Type B pancreatic cell (in vitro differentiated cells): ENCODE measurements around the gene IMMP2L. TPM values are rescaled to one million over a fixed set of nuclear protein-coding genes. Genes with fewer than 3 reads are reported as not detected.

Experiments used
- DNase-seq: peaks from one replicate; pipeline ENCODE4 v3.0.0; 2021; ENCODE audit warnings: mixed read lengths; ENCODE audit not compliant: unreplicated experiment; ENCODE audit errors: extremely low spot score
- H3K27ac Mint-ChIP-seq: 2 replicates; pipeline ENCODE4 v1.8.0; 2021; ENCODE audit warnings: mild to moderate bottlenecking, mixed read lengths
- H3K27me3 Mint-ChIP-seq: 2 replicates; pipeline ENCODE4 v1.8.0; 2021; ENCODE audit warnings: mixed read lengths
- H3K36me3 Mint-ChIP-seq: 2 replicates; pipeline ENCODE4 v1.8.0; 2021; ENCODE audit warnings: mixed read lengths
- H3K4me1 Mint-ChIP-seq: one replicate; pipeline ENCODE4 v1.8.0; 2021; ENCODE audit warnings: mixed read lengths; ENCODE audit not compliant: unreplicated experiment
- H3K4me3 Mint-ChIP-seq: 2 replicates; pipeline ENCODE4 v1.8.0; 2021; ENCODE audit warnings: mild to moderate bottlenecking, mixed read lengths
- H3K9me3 Mint-ChIP-seq: 2 replicates; pipeline ENCODE4 v1.8.0; 2021; ENCODE audit warnings: mixed read lengths
- CTCF ChIP-seq: fragments of 200-600 bp; sonication (generic); conservative IDR thresholded peaks from 2 replicates; pipeline ENCODE4 v1.5.0; 2021; ENCODE audit warnings: antibody characterized with exemption, mild to moderate bottlenecking
- total RNA-seq: library from RNA; stranded (reverse); gene quantifications from 2 replicates; pipeline ENCODE4 v1.2.1, GENCODE V29; 2021; ENCODE audit warnings: low replicate concordance

Gene IMMP2L
- total RNA-seq, 1 donor from 2014 or later: 23.0 TPM

DNA sequence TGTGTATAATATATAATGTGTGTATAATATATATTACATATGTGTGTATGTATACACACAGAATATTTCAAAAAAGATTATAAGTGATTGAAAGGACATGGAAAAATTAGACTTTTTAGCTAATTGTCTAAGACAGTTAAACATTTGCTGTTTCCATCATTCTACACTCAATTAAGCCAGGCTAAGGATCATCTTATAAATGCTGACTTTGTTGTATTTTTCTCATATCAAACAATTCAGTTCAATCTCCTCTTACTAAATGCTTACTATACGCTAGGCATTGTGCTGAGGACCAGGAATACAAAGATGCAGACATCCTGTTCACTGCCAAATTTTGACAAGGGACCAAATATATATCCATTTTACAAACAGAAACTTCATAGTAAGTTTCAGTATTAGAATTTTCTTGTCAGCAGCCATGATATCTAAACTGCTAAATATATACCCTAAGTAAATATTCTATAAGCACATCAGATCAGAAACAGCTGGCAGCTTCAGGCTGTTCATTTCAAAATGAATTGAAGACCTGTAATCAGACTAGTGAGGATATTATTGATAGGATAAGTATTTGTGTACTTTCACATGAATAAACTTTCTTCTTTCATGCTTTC lies 481.7 kb downstream of the IMMP2L start:
- H3K27me3 Mint-ChIP-seq: no peaks in the 10 kb centered on the region

DNA sequence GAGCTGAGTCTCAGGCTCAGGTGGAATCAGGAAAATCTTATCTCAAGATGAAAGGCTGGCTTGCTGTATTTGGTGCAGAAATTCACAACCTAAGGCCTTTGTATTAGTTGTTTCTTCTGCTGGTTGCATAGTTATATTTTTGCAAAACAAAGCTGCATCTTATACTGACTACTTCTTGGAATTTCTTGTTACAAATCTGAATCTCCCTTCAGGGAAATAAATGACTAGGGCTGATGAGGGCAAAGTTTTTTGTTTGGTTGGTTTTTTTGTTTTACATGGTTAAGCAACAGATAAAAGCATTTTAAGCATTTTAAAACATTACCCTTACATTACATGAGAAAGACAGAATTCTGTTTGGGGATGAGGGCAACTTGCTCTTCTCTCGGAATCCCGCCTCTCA lies 485.3 kb downstream of the IMMP2L start:
- H3K4me1 Mint-ChIP-seq: peaks cover 5% of the 10 kb centered on the region
- no peaks in the 10 kb centered on the region for H3K9me3 Mint-ChIP-seq
- H3K27me3 Mint-ChIP-seq: no peaks in the 10 kb centered on the region
- no peak for DNase-seq
- H3K4me3 Mint-ChIP-seq: no peak overlapping the region
- TF ChIP-seq CTCF: no peak
- H3K27ac Mint-ChIP-seq: no peak overlapping the region
- H3K36me3 Mint-ChIP-seq: no peaks in the 10 kb centered on the region

More for the DNA sequence above, 481.7 kb downstream of the IMMP2L start:
- no peaks in the 10 kb centered on the region for H3K36me3 Mint-ChIP-seq
- H3K27ac Mint-ChIP-seq: no peak overlapping the region
- H3K4me3 Mint-ChIP-seq: no peak overlapping the region
- no peaks in the 10 kb centered on the region for H3K9me3 Mint-ChIP-seq
- no peak for DNase-seq
- TF ChIP-seq CTCF: no peak
- peaks cover 5% of the 10 kb centered on the region for H3K4me1 Mint-ChIP-seq

DNA sequence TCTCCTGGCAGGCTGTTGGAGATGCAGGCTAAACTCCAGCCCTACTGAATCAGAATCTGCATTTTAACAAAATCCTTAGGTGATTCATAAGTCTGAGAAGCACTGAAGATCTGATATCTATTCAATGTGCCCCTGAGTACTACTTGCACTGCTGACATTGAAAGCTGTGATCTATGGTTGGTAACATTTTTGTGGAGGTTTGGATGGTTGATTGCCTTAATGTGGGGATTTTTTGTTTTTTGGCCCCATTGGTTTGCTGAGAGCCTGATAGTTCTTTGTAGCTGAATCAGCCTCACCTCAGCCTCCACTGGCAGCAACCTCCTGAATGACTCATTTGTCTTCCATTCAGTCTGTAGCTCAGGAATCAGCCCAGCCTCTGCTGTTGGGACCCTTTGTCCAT lies 486.1 kb downstream of the IMMP2L start:
- Mint-ChIP-seq H3K4me3 (no peak overlapping the region), H3K9me3 (no peaks in the 10 kb centered on the region), H3K4me1 (peaks cover 9% of the 10 kb centered on the region), H3K27me3 (no peaks in the 10 kb centered on the region), H3K27ac (no peak overlapping the region), H3K36me3 (no peaks in the 10 kb centered on the region)
- no peak for DNase-seq
- no peak for TF ChIP-seq CTCF

DNA sequence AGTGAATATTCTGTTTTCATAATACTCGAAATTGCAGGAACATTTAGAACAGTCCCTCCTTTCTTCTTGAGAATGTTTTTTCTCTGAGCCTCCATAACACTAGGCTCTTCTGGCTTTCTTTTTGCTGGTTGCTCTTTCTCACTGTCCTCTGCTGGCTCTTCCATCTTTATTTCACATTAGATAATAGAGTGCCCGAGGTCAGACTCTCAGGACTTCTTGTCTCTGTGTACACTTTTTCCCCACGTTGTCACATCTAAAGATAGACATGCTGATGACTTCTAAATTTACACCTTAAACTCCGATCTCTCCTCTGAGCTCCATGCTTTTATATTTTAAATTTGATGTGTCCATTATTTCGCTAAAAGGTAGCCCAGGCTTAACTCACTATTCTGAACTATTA lies 486.8 kb downstream of the IMMP2L start:
- Mint-ChIP-seq H3K4me3 (no peak overlapping the region), H3K36me3 (no peaks in the 10 kb centered on the region), H3K27me3 (no peaks in the 10 kb centered on the region), H3K27ac (no peak overlapping the region), H3K9me3 (no peaks in the 10 kb centered on the region), H3K4me1 (peaks cover 9% of the 10 kb centered on the region)
- no peak for TF ChIP-seq CTCF
- DNase-seq: no peak

DNA sequence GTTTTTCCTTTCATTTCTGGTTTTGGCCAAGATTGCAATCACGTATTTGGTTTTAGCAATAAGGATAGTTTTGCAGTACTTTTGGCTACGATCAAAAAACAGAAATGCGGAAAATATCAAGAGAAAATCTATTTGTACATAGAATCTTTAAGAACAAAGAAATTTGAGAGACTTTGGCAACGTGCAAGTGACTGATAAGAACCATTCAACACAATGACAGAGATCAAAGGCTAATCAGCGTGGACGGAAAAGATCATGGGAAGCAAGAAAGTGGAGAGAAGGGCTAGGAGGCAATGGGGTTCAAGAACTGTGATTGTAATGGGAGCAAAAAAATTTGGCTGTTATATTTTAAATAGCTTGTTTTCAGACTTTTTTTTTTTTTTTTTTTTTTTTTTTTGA lies 487.5 kb downstream of the IMMP2L start:
- H3K4me3 Mint-ChIP-seq: no peak overlapping the region
- H3K27ac Mint-ChIP-seq: no peak overlapping the region
- H3K9me3 Mint-ChIP-seq: no peaks in the 10 kb centered on the region
- DNase-seq: no peak
- no peaks in the 10 kb centered on the region for H3K27me3 Mint-ChIP-seq
- H3K4me1 Mint-ChIP-seq: peaks cover 9% of the 10 kb centered on the region
- no peak for TF ChIP-seq CTCF
- no peaks in the 10 kb centered on the region for H3K36me3 Mint-ChIP-seq
